AG10803 (cell line): ENCODE data around the gene EXOC3.

Source experiments
- DNase-seq: peaks from one replicate; pipeline ENCODE4 v3.0.0; 2010; ENCODE audit warnings: low read depth
- H3K4me3 ChIP-seq: 2 replicates; pipeline ENCODE4 v1.5.1; 2011; ENCODE audit warnings: mild to moderate bottlenecking, low read length, control low read depth
- TF ChIP-seq, protein P1 (sequence below): conservative IDR thresholded peaks from 2 replicates; pipeline ENCODE4 v1.5.1; 2011; ENCODE audit warnings: mild to moderate bottlenecking, low read length, control low read depth, inconsistent platforms

Gene EXOC3

DNA sequence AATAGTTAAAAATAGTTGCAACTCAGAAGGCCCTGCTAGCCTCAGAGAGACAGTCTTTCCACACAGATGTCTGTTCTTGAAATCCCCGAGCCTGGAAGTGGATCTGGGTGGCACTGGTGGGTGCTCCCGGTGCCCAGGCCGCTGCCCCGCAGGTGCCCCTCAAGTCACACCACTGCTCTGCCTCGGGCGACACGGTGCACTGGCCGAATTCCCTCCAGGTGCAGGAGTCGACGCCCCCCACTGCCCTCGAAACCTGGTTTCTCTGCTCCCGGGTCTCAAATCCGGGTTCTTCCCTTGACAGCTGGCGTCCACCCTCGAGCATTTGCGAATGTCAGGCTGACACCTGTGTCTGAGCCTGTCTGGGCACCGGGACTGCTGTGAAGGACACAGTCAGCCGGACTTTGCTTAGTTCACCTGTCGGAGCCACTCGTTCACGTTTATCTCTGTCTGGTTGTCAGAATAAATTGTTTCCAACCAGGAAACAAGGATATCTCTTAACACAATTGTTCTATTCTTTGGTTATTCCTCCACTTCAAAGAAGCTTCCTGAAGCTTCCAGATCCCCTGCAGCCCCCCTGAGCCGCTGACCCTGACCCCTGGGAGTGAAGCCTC lies 54.2 kb downstream of the EXOC3 start:
- DNase-seq, result no peak
- TF ChIP-seq, protein P1, sequence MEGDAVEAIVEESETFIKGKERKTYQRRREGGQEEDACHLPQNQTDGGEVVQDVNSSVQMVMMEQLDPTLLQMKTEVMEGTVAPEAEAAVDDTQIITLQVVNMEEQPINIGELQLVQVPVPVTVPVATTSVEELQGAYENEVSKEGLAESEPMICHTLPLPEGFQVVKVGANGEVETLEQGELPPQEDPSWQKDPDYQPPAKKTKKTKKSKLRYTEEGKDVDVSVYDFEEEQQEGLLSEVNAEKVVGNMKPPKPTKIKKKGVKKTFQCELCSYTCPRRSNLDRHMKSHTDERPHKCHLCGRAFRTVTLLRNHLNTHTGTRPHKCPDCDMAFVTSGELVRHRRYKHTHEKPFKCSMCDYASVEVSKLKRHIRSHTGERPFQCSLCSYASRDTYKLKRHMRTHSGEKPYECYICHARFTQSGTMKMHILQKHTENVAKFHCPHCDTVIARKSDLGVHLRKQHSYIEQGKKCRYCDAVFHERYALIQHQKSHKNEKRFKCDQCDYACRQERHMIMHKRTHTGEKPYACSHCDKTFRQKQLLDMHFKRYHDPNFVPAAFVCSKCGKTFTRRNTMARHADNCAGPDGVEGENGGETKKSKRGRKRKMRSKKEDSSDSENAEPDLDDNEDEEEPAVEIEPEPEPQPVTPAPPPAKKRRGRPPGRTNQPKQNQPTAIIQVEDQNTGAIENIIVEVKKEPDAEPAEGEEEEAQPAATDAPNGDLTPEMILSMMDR, result no peak
- H3K4me3 ChIP-seq, result no peak overlapping the region

DNA sequence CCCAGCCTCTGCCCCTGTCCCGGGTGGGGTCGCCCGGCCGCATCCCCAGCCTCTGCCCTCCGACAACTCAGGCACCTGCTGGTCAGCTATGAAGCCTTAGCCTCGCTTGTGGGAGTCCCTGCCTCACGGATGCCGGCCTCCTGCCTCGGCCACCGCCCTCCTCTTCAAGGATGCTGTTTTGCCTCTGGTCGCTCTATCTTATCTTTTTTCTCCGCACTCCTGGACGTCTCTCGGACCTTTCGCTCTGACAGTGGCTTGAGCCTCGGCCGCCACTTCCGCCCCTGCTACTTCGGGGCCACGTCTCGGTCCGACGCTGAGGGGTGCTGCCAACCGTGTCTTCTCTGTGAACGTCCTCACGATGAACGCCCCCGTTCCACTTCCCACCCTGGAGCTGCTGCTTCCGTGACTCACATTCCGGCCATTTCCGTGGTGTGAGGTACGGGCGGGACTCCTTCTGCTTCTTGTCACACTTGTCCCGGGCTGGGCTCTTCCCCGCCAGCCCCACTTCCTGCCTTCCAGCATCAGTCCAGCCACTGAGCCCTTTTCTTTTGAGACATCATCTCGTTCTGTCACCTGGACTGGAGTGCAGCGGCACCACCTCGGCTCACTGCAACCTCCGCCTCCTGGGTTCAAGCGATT lies 55.0 kb downstream of the EXOC3 start:
- TF ChIP-seq, protein P1, result no peak
- no peak overlapping the region for H3K4me3 ChIP-seq
- DNase-seq, result no peak

- DNase-seq, result no peak
- H3K4me3 ChIP-seq, result no peak overlapping the region
- TF ChIP-seq, protein P1, result no peak
Measured at GRCh38 chr5:499233-500209, 56.5 kb downstream of the EXOC3 start.

- TF ChIP-seq, protein P1, result no peak
- no peak for DNase-seq
- H3K4me3 ChIP-seq, result no peak overlapping the region
Measured at GRCh38 chr5:500491-500890, 57.5 kb downstream of the EXOC3 start.

GRCh38 chr5:501105-501830 lies 58.3 kb downstream of the EXOC3 start:
- no peak overlapping the region for H3K4me3 ChIP-seq
- no peak for DNase-seq
- TF ChIP-seq, protein P1, result no peak

GRCh38 chr5:501831-502184 lies 58.8 kb downstream of the EXOC3 start:
- no peak overlapping the region for H3K4me3 ChIP-seq
- DNase-seq, result no peak
- TF ChIP-seq, protein P1, result no peak
